ENCODE results near the gene ST8SIA4.

- TF ChIP-seq POLR2A (IDR thresholded peaks at IDR 0.05; ENCODE audit: extremely low read depth, insufficient read length) (no peak), CTCF (IDR thresholded peaks at IDR 0.05; ENCODE audit: low read depth, low read length) (no peak)
Observed at GRCh38 chr5:100826133-100826532, 76.9 kb downstream of the ST8SIA4 start.
